SK-N-SH treated with all-trans-retinoic acid at 6 μM for 48 hours (cell line): Measurements from ENCODE around the gene TTBK2.

Experiments
- ATAC-seq: fragments of 200-7000 bp; cut with Tn5 transposase; 3 replicates; pipeline ENCODE4 v1.9.1; 2020; ENCODE audit warnings: mild to moderate bottlenecking, moderate library complexity
- ARNTL ChIP-seq: fragments of 450-650 bp; formaldehyde crosslinking; IDR thresholded peaks from 2 replicates; pipeline ENCODE4 v1.5.0; 2020; ENCODE audit warnings: low read depth, mild to moderate bottlenecking, moderate library complexity, borderline replicate concordance
- BACH2 ChIP-seq: fragments of 250-450 bp; sonication (Bioruptor Pico); IDR thresholded peaks from 2 replicates; pipeline ENCODE4 v1.9.0; 2021; ENCODE audit warnings: mild to moderate bottlenecking, borderline replicate concordance
- CSDC2 ChIP-seq: fragments of 250-450 bp; sonication (Bioruptor Pico); IDR thresholded peaks from 2 replicates; pipeline ENCODE4 v1.5.0; 2020; ENCODE audit warnings: mild to moderate bottlenecking, moderate library complexity
- ESRRG ChIP-seq: fragments of 250-450 bp; sonication (Bioruptor Pico); IDR thresholded peaks from 2 replicates; pipeline ENCODE4 v1.6.1; 2021; ENCODE audit warnings: mild to moderate bottlenecking
- GLIS3 ChIP-seq: fragments of 250-450 bp; sonication (Bioruptor Pico); IDR thresholded peaks from 2 replicates; pipeline ENCODE4 v1.5.0; 2020; ENCODE audit warnings: mild to moderate bottlenecking, moderate library complexity
- ISL1 ChIP-seq: fragments of 250-450 bp; sonication (Bioruptor Pico); IDR thresholded peaks from 2 replicates; pipeline ENCODE4 v2.1.2; 2022; ENCODE audit warnings: mild to moderate bottlenecking, moderate library complexity
- OSR1 ChIP-seq: fragments of 250-450 bp; sonication (Bioruptor Pico); IDR thresholded peaks from 2 replicates; pipeline ENCODE4 v1.8.0; 2022; ENCODE audit warnings: moderate library complexity, mild to moderate bottlenecking, inconsistent platforms
- PPARA ChIP-seq: fragments of 250-450 bp; sonication (Bioruptor Pico); IDR thresholded peaks from 2 replicates; pipeline ENCODE4 v1.5.0; 2020; ENCODE audit warnings: mild to moderate bottlenecking, borderline replicate concordance
- SNAI2 ChIP-seq: fragments of 250-450 bp; sonication (Bioruptor Pico); IDR thresholded peaks from 2 replicates; pipeline ENCODE4 v1.5.0; 2020; ENCODE audit warnings: mild to moderate bottlenecking, moderate library complexity
- TOX ChIP-seq: fragments of 250-450 bp; sonication (Bioruptor Pico); IDR thresholded peaks from 2 replicates; pipeline ENCODE4 v1.8.0; 2021; ENCODE audit warnings: mild to moderate bottlenecking, moderate library complexity, borderline replicate concordance
- ZC3H10 ChIP-seq: fragments of 250-450 bp; sonication (Bioruptor Pico); IDR thresholded peaks from 2 replicates; pipeline ENCODE4 v1.5.1; 2021; ENCODE audit warnings: mild to moderate bottlenecking, moderate library complexity
- ZFP3 ChIP-seq: fragments of 250-450 bp; sonication (Bioruptor Pico); IDR thresholded peaks from 2 replicates; pipeline ENCODE4 v1.5.0; 2020; ENCODE audit warnings: mild to moderate bottlenecking, moderate library complexity
- ZFP30 ChIP-seq: fragments of 450-650 bp; formaldehyde crosslinking; IDR thresholded peaks from 2 replicates; pipeline ENCODE4 v1.5.0; 2022; ENCODE audit warnings: mild to moderate bottlenecking, moderate library complexity
- ZNF70 ChIP-seq: fragments of 450-650 bp; formaldehyde crosslinking; IDR thresholded peaks from 2 replicates; pipeline ENCODE4 v1.5.0; 2020; ENCODE audit warnings: mild to moderate bottlenecking, moderate library complexity
- ZNF8 ChIP-seq: fragments of 450-650 bp; formaldehyde crosslinking; IDR thresholded peaks from 2 replicates; pipeline ENCODE4 v1.5.0; 2020; ENCODE audit warnings: mild to moderate bottlenecking, moderate library complexity
- TF ChIP-seq, protein P1 (sequence below): fragments of 250-450 bp; sonication (Bioruptor Pico); IDR thresholded peaks from 2 replicates; pipeline ENCODE4 v1.8.0; 2020; ENCODE audit warnings: mild to moderate bottlenecking, moderate library complexity, borderline replicate concordance
- TF ChIP-seq, protein P2 (sequence below): fragments of 250-450 bp; sonication (Bioruptor Pico); IDR thresholded peaks from 2 replicates; pipeline ENCODE4 v1.5.1; 2021; ENCODE audit warnings: mild to moderate bottlenecking, moderate library complexity
- TF ChIP-seq, protein P3 (sequence below): fragments of 250-450 bp; sonication (Bioruptor Pico); IDR thresholded peaks from 2 replicates; pipeline ENCODE4 v1.5.0; 2020; ENCODE audit warnings: mild to moderate bottlenecking, moderate library complexity
- TF ChIP-seq, protein P4 (sequence below): fragments of 250-450 bp; sonication (Bioruptor Pico); IDR thresholded peaks from 2 replicates; pipeline ENCODE4 v1.5.1; 2020; ENCODE audit warnings: low read depth, mild to moderate bottlenecking, moderate library complexity
- TF ChIP-seq, protein P5 (sequence below): fragments of 250-450 bp; sonication (Bioruptor Pico); IDR thresholded peaks from 2 replicates; pipeline ENCODE4 v1.8.0; 2021; ENCODE audit warnings: low read depth, mild to moderate bottlenecking, moderate library complexity, borderline replicate concordance

TTBK2 gene

DNA sequence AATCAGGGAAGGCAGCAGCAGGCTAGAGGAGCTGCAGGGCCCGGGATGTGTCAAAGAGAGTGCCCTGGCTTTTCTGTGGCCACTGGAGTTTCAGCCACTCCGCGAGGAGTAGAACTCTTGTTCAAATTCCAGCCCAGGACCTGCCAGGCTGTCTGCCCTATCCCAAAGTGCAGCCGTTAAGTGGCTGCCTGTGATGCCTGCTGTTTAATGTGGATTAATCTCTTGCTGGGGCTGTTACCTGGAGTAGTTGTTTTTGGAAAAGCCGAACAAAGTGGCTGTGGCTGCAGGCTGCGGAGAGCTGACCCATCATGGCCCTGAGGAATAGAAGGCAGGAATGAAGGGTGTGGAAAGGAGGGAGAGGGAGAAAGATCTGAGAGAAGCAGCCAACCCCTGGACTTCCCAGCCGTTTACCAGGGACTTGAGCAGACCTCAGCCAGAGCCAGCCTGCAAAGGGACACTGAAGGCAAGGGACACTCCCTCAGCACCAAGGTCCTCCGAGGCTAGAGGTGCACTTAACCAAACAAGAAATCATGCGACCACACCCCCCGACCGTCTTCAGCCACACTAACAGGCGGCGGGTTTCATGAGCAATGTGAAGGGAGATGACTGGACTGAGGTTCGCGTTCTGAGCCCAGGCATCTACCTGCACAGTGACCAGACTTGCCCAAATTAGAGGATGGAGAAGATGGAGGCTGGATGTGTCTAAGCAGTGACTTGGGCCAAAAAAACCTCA is 188.3 kb downstream of the TTBK2 start:
- no peak for ATAC-seq
- no peak for TF ChIP-seq ZNF70
- TF ChIP-seq, protein P1, sequence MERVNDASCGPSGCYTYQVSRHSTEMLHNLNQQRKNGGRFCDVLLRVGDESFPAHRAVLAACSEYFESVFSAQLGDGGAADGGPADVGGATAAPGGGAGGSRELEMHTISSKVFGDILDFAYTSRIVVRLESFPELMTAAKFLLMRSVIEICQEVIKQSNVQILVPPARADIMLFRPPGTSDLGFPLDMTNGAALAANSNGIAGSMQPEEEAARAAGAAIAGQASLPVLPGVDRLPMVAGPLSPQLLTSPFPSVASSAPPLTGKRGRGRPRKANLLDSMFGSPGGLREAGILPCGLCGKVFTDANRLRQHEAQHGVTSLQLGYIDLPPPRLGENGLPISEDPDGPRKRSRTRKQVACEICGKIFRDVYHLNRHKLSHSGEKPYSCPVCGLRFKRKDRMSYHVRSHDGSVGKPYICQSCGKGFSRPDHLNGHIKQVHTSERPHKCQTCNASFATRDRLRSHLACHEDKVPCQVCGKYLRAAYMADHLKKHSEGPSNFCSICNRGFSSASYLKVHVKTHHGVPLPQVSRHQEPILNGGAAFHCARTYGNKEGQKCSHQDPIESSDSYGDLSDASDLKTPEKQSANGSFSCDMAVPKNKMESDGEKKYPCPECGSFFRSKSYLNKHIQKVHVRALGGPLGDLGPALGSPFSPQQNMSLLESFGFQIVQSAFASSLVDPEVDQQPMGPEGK (CRISPR knock-in tag), result no peak
- TF ChIP-seq ZNF8 (CRISPR knock-in tag), result no peak
- TF ChIP-seq, protein P2, sequence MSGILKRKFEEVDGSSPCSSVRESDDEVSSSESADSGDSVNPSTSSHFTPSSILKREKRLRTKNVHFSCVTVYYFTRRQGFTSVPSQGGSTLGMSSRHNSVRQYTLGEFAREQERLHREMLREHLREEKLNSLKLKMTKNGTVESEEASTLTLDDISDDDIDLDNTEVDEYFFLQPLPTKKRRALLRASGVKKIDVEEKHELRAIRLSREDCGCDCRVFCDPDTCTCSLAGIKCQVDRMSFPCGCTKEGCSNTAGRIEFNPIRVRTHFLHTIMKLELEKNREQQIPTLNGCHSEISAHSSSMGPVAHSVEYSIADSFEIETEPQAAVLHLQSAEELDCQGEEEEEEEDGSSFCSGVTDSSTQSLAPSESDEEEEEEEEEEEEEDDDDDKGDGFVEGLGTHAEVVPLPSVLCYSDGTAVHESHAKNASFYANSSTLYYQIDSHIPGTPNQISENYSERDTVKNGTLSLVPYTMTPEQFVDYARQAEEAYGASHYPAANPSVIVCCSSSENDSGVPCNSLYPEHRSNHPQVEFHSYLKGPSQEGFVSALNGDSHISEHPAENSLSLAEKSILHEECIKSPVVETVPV (CRISPR knock-in tag), result no peak

DNA sequence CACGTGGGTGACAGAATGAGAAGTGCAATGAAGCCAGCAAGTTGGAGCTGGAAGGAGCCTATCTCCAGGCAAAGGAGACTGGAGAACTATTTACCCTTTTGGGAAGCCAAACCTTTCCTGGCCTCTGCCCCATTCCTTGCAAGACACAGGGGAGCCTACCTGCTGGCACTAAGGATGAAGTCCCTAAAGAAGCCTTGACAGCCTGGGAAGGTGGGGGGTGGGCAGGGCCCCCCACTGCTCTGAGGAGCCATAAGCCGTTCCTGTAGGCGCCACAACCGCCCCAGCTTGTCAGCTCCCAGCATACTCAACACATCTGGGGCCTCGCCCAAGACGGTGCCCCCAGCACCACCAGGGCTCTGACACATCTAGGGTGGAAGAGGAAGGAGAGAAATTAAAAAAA is 189.1 kb downstream of the TTBK2 start:
- no peak for ATAC-seq
- TF ChIP-seq GLIS3 (CRISPR knock-in tag) (no peak), ZFP30 (CRISPR knock-in tag) (no peak), ISL1 (no peak), OSR1 (no peak), ESRRG (CRISPR knock-in tag) (no peak), ZC3H10 (CRISPR knock-in tag) (no peak), BACH2 (CRISPR knock-in tag) (no peak), ZNF70 (no peak), SNAI2 (CRISPR knock-in tag) (no peak), ZNF8 (CRISPR knock-in tag) (no peak), CSDC2 (CRISPR knock-in tag) (no peak), ZFP3 (CRISPR knock-in tag) (no peak), ARNTL (CRISPR knock-in tag) (no peak), TOX (CRISPR knock-in tag) (no peak), PPARA (CRISPR knock-in tag) (no peak)
- TF ChIP-seq, protein P3, sequence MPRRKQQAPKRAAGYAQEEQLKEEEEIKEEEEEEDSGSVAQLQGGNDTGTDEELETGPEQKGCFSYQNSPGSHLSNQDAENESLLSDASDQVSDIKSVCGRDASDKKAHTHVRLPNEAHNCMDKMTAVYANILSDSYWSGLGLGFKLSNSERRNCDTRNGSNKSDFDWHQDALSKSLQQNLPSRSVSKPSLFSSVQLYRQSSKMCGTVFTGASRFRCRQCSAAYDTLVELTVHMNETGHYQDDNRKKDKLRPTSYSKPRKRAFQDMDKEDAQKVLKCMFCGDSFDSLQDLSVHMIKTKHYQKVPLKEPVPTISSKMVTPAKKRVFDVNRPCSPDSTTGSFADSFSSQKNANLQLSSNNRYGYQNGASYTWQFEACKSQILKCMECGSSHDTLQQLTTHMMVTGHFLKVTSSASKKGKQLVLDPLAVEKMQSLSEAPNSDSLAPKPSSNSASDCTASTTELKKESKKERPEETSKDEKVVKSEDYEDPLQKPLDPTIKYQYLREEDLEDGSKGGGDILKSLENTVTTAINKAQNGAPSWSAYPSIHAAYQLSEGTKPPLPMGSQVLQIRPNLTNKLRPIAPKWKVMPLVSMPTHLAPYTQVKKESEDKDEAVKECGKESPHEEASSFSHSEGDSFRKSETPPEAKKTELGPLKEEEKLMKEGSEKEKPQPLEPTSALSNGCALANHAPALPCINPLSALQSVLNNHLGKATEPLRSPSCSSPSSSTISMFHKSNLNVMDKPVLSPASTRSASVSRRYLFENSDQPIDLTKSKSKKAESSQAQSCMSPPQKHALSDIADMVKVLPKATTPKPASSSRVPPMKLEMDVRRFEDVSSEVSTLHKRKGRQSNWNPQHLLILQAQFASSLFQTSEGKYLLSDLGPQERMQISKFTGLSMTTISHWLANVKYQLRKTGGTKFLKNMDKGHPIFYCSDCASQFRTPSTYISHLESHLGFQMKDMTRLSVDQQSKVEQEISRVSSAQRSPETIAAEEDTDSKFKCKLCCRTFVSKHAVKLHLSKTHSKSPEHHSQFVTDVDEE, result no peak
- TF ChIP-seq, protein P1 (CRISPR knock-in tag), result no peak
- TF ChIP-seq, protein P2 (CRISPR knock-in tag), result no peak
- TF ChIP-seq, protein P4, sequence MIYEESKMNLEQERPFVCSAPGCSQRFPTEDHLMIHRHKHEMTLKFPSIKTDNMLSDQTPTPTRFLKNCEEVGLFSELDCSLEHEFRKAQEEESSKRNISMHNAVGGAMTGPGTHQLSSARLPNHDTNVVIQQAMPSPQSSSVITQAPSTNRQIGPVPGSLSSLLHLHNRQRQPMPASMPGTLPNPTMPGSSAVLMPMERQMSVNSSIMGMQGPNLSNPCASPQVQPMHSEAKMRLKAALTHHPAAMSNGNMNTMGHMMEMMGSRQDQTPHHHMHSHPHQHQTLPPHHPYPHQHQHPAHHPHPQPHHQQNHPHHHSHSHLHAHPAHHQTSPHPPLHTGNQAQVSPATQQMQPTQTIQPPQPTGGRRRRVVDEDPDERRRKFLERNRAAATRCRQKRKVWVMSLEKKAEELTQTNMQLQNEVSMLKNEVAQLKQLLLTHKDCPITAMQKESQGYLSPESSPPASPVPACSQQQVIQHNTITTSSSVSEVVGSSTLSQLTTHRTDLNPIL (CRISPR knock-in tag), result no peak
- TF ChIP-seq, protein P5, sequence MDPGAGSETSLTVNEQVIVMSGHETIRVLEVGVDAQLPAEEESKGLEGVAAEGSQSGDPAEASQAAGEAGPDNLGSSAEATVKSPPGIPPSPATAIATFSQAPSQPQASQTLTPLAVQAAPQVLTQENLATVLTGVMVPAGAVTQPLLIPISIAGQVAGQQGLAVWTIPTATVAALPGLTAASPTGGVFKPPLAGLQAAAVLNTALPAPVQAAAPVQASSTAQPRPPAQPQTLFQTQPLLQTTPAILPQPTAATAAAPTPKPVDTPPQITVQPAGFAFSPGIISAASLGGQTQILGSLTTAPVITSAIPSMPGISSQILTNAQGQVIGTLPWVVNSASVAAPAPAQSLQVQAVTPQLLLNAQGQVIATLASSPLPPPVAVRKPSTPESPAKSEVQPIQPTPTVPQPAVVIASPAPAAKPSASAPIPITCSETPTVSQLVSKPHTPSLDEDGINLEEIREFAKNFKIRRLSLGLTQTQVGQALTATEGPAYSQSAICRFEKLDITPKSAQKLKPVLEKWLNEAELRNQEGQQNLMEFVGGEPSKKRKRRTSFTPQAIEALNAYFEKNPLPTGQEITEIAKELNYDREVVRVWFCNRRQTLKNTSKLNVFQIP, result no peak
